ENCODE data around the gene MAN1C1. TPM values are rescaled to one million over a fixed set of nuclear protein-coding genes. Genes with fewer than 3 reads are reported as not detected.

MAN1C1 gene
- total RNA-seq, 1 donor from 2014 or later = 22.6 TPM

- Mint-ChIP-seq H3K27ac (ENCODE audit: unreplicated experiment) (no peak overlapping the region), H3K9me3 (no peaks in the 10 kb centered on the region), H3K4me1 (peaks cover 59% of the 10 kb centered on the region), H3K4me3 (no peak overlapping the region), H3K27me3 (ENCODE audit: low read depth) (no peaks in the 10 kb centered on the region), H3K36me3 (ENCODE audit: low read depth) (no peaks in the 10 kb centered on the region)
- no peak for DNase-seq (ENCODE audit: low read depth, low spot score)
- no peak for TF ChIP-seq CTCF (conservative IDR thresholded peaks at IDR 0.05)
These were observed 89.8 kb downstream of the MAN1C1 start for GRCh38 chr1:25706146-25707089.

DNA sequence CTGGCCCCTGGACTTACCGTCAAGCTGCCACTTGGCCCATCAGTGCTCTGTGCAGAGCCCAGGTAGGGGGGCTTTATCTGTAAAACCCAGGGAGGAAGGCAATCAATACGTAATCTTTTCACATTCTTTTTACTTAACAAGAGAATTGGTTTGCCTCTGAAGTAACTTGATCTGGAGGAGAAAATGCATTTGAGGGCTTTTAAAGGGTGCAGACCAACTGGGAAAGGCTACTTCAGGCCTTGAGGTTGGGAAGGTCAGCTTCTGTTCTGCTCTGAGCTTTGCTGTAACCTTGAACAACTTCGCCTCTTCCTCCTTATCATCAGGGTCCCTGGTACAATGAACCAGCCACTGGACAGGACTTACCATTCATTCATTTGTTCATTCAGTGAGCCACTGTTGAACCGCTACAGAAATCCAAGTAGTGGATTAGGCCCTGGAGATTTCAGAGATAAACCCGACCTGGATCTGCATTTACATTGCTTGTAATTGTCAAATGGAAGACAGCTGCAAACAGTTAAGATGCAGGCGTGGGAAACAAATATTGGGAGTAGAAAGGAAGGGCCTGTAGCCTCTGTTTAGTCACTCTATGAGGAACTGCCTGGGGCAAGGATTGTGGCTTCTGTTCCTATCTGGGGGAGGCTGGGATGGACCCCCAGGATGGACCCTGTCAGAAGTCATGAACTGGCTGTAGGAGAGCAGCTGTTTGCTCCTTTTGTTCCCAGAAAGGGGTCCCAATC is 90.9 kb downstream of the MAN1C1 start:
- Mint-ChIP-seq H3K4me3 (peak overlapping the region; percentile 66), H3K27me3 (ENCODE audit: low read depth) (no peaks in the 10 kb centered on the region), H3K27ac (ENCODE audit: unreplicated experiment) (peak overlapping the region; percentile 5), H3K4me1 (peaks cover 57% of the 10 kb centered on the region), H3K9me3 (no peaks in the 10 kb centered on the region), H3K36me3 (ENCODE audit: low read depth) (no peaks in the 10 kb centered on the region)
- no peak for TF ChIP-seq CTCF (conservative IDR thresholded peaks at IDR 0.05)
- DNase-seq (ENCODE audit: low read depth, low spot score) = no peak

- Mint-ChIP-seq H3K4me3 (no peak overlapping the region), H3K36me3 (ENCODE audit: low read depth) (no peaks in the 10 kb centered on the region), H3K27me3 (ENCODE audit: low read depth) (no peaks in the 10 kb centered on the region), H3K27ac (ENCODE audit: unreplicated experiment) (no peak overlapping the region), H3K4me1 (peaks cover 57% of the 10 kb centered on the region), H3K9me3 (no peaks in the 10 kb centered on the region)
- DNase-seq (ENCODE audit: low read depth, low spot score) = no peak
- TF ChIP-seq CTCF (conservative IDR thresholded peaks at IDR 0.05) = no peak
These were observed 94.2 kb downstream of the MAN1C1 start for GRCh38 chr1:25710583-25711347.

GRCh38 chr1:25711555-25712298 is 95.1 kb downstream of the MAN1C1 start:
- Mint-ChIP-seq H3K36me3 (ENCODE audit: low read depth) (no peaks in the 10 kb centered on the region), H3K4me3 (no peak overlapping the region)
- DNase-seq (ENCODE audit: low read depth, low spot score) = no peak

More at GRCh38 chr1:25711555-25712298, 95.1 kb downstream of the MAN1C1 start:
- H3K4me1 Mint-ChIP-seq = peaks cover 57% of the 10 kb centered on the region
- no peak overlapping the region for H3K27ac Mint-ChIP-seq (ENCODE audit: unreplicated experiment)
- TF ChIP-seq CTCF (conservative IDR thresholded peaks at IDR 0.05) = no peak
- H3K27me3 Mint-ChIP-seq (ENCODE audit: low read depth) = no peaks in the 10 kb centered on the region
- H3K9me3 Mint-ChIP-seq = no peaks in the 10 kb centered on the region

All from neural crest cell (in vitro differentiated cells).